Measurements from ENCODE around the gene ARV1.

Gene ARV1

DNA sequence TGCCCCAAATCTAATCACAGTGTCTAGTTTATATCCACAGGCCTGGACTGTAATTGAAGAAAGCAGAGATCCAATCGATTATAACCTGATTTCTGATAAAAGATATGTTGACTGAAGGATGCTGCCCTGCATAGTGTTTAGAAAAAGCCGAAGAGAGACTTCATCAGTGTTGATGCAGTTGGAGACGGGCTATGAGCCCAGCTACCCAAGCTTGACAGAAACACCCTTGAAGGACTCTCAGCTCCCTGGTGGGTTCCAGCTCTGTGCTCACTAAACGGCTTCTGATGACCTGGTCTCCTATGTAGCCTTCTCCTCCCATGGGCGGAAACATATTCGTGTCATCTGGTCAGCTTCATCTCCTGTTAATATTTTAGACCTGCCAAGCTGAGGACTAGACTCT is 50.9 kb downstream of the ARV1 start:
- TF ChIP-seq ZBTB7A (IDR thresholded peaks at IDR 0.05; ENCODE audit: low read depth) (no peak), TCF12 (IDR thresholded peaks at IDR 0.05; ENCODE audit: low read depth) (no peak), TEAD4 (IDR thresholded peaks at IDR 0.05) (no peak), YY1 (IDR thresholded peaks at IDR 0.05; ENCODE audit: low read depth) (no peak)
- TF ChIP-seq, protein P1, sequence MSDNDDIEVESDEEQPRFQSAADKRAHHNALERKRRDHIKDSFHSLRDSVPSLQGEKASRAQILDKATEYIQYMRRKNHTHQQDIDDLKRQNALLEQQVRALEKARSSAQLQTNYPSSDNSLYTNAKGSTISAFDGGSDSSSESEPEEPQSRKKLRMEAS (IDR thresholded peaks at IDR 0.05): no peak

DNA sequence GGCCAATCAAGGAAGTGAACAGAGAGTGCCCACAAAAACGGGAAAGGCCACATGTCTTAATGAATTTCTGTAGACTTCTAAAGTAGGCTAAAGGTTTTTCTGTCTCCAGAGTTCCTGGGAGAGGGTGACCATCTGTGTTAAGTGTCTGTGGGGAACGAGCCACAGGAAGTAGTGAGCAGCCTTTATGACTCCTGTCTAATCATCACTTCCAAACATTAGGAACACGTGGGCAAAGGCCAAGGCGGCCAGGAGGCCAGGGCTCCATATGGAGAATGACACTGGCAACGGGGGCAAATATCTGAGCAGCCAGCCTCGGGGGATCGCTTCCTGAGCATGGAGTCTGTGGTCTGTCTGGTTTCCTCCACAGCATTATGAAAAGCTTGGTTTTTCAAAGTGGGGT is 54.1 kb downstream of the ARV1 start:
- TF ChIP-seq NFIC (IDR thresholded peaks at IDR 0.05) (no peak), RAD21 (IDR thresholded peaks at IDR 0.05; ENCODE audit: low read depth) (no peak), TCF12 (IDR thresholded peaks at IDR 0.05; ENCODE audit: low read depth) (no peak), EP300 (IDR thresholded peaks at IDR 0.05; ENCODE audit: borderline replicate concordance) (no peak), CEBPB (IDR thresholded peaks at IDR 0.05) (no peak), TAF1 (IDR thresholded peaks at IDR 0.05; ENCODE audit: low read depth) (no peak), CREB1 (IDR thresholded peaks at IDR 0.05; ENCODE audit: low read depth) (no peak), TEAD4 (IDR thresholded peaks at IDR 0.05) (no peak), EGR1 (IDR thresholded peaks at IDR 0.05) (no peak), FOXM1 (IDR thresholded peaks at IDR 0.05; ENCODE audit: borderline replicate concordance, low read depth) (no peak), ZBTB7A (IDR thresholded peaks at IDR 0.05; ENCODE audit: low read depth) (no peak), YY1 (IDR thresholded peaks at IDR 0.05; ENCODE audit: low read depth) (no peak)
- TF ChIP-seq, protein P2, sequence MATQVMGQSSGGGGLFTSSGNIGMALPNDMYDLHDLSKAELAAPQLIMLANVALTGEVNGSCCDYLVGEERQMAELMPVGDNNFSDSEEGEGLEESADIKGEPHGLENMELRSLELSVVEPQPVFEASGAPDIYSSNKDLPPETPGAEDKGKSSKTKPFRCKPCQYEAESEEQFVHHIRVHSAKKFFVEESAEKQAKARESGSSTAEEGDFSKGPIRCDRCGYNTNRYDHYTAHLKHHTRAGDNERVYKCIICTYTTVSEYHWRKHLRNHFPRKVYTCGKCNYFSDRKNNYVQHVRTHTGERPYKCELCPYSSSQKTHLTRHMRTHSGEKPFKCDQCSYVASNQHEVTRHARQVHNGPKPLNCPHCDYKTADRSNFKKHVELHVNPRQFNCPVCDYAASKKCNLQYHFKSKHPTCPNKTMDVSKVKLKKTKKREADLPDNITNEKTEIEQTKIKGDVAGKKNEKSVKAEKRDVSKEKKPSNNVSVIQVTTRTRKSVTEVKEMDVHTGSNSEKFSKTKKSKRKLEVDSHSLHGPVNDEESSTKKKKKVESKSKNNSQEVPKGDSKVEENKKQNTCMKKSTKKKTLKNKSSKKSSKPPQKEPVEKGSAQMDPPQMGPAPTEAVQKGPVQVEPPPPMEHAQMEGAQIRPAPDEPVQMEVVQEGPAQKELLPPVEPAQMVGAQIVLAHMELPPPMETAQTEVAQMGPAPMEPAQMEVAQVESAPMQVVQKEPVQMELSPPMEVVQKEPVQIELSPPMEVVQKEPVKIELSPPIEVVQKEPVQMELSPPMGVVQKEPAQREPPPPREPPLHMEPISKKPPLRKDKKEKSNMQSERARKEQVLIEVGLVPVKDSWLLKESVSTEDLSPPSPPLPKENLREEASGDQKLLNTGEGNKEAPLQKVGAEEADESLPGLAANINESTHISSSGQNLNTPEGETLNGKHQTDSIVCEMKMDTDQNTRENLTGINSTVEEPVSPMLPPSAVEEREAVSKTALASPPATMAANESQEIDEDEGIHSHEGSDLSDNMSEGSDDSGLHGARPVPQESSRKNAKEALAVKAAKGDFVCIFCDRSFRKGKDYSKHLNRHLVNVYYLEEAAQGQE (IDR thresholded peaks at IDR 0.05; ENCODE audit: low read depth): no peak
- TF ChIP-seq, protein P1 (IDR thresholded peaks at IDR 0.05): no peak
- TF ChIP-seq, protein P3, sequence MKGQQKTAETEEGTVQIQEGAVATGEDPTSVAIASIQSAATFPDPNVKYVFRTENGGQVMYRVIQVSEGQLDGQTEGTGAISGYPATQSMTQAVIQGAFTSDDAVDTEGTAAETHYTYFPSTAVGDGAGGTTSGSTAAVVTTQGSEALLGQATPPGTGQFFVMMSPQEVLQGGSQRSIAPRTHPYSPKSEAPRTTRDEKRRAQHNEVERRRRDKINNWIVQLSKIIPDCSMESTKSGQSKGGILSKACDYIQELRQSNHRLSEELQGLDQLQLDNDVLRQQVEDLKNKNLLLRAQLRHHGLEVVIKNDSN (IDR thresholded peaks at IDR 0.05): no peak

DNA sequence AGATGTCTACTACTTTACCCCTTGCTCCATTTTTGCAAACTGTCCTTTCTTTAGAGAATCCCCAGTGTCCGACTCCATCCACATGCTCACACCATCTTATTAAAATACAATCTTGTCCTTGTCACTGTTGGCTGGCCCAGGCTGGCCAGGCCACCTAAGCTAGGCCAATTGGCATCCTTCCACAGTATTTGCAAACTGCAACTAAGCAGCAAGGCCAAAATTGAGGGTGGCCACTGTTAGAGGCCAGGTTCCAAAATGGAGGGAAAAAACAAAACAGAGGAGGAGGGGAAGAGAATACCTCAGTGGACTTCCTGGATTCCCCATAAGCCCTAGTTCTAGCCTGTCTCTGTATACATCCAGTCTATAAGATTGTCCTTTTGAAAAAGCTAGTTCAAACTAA is 56.9 kb downstream of the ARV1 start:
- TF ChIP-seq TCF12 (IDR thresholded peaks at IDR 0.05; ENCODE audit: low read depth) (no peak), EGR1 (IDR thresholded peaks at IDR 0.05) (no peak), FOXM1 (IDR thresholded peaks at IDR 0.05; ENCODE audit: borderline replicate concordance, low read depth) (no peak), CEBPB (IDR thresholded peaks at IDR 0.05) (no peak), ZBTB7A (IDR thresholded peaks at IDR 0.05; ENCODE audit: low read depth) (no peak), TAF1 (IDR thresholded peaks at IDR 0.05; ENCODE audit: low read depth) (no peak), EP300 (IDR thresholded peaks at IDR 0.05; ENCODE audit: borderline replicate concordance) (no peak), YY1 (IDR thresholded peaks at IDR 0.05; ENCODE audit: low read depth) (no peak), NFIC (IDR thresholded peaks at IDR 0.05) (no peak), CREB1 (IDR thresholded peaks at IDR 0.05; ENCODE audit: low read depth) (no peak), TEAD4 (IDR thresholded peaks at IDR 0.05) (no peak)
- TF ChIP-seq, protein P3 (IDR thresholded peaks at IDR 0.05): no peak
- TF ChIP-seq, protein P1 (IDR thresholded peaks at IDR 0.05): no peak
- TF ChIP-seq, protein P2 (IDR thresholded peaks at IDR 0.05; ENCODE audit: low read depth): no peak

DNA sequence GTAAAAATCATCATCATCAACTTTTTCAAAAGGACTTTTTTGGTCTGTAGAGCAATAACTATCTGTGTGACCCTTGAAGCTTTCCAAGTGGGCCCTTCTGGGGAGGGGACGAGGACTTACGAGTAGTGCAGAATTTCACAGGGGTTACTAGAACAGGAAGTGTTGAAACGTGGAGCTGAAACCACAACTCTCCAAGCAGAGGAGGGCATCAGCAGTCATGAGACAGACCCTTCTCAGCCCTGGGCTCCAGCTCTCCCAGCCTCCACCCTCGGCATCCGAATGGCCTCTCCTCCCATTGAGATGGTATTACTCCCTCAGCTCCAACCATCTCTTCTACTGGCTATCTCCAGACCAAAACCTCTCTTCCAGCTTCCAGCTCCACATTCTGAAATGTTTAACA is 57.5 kb downstream of the ARV1 start:
- TF ChIP-seq EGR1 (IDR thresholded peaks at IDR 0.05): no peak
- TF ChIP-seq, protein P2 (IDR thresholded peaks at IDR 0.05; ENCODE audit: low read depth): no peak
- TF ChIP-seq ZBTB7A (IDR thresholded peaks at IDR 0.05; ENCODE audit: low read depth): no peak
- no peak for TF ChIP-seq FOXM1 (IDR thresholded peaks at IDR 0.05; ENCODE audit: borderline replicate concordance, low read depth)
- no peak for TF ChIP-seq RAD21 (IDR thresholded peaks at IDR 0.05; ENCODE audit: low read depth)
